Upper lobe of left lung (tissue), 6 donors: ENCODE results near the gene CER1. TPM values are rescaled to one million over a fixed set of nuclear protein-coding genes. Genes with fewer than 3 reads are reported as not detected.

Experiments used
- ATAC-seq, 2 donors: fragments of 200-7000 bp; cut with Tn5 transposase; one replicate each; pipeline ENCODE4 v1.9.1; 2022; ENCODE audit warnings: mild to moderate bottlenecking in 2 of 2, moderate library complexity in 2 of 2; ENCODE audit not compliant: low FRiP score in 2 of 2
- DNase-seq, 2 donors: peaks; one replicate each; pipeline ENCODE4 v3.0.0-alpha.2; 2019 to 2020
- H3K27ac ChIP-seq, 4 donors: fragments of 200-600 bp; sonication (generic); one replicate each; pipeline ENCODE4 v1.5.1; 2016 to 2019
- H3K27me3 ChIP-seq, 4 donors: fragments of 200-600 bp; sonication (generic); one replicate each; pipeline ENCODE4 v1.5.1; 2017 to 2019
- H3K36me3 ChIP-seq, 4 donors: fragments of 200-600 bp; sonication (generic); one replicate each; pipeline ENCODE4 v1.5.1; 2016 to 2019
- H3K4me1 ChIP-seq, 4 donors: fragments of 200-600 bp; sonication (generic); one replicate each; pipeline ENCODE4 v1.5.1; 2018 to 2019
- H3K4me3 ChIP-seq, 4 donors: fragments of 200-600 bp; sonication (generic); one replicate each; pipeline ENCODE4 v1.5.1; 2017 to 2019; ENCODE audit warnings: mild to moderate bottlenecking in 2 of 4, moderate library complexity in 1 of 4
- H3K9me3 ChIP-seq, 4 donors: fragments of 200-600 bp; sonication (generic); one replicate each; pipeline ENCODE4 v1.5.1; 2018 to 2019
- CTCF ChIP-seq, 6 experiments: fragments of 450-650 bp in 4 of 6; fragments of 200-600 bp in 2 of 6; sonication (generic) in 2 of 6; IDR thresholded peaks; one replicate each; pipeline ENCODE4 v1.5.1; 2016 to 2019; ENCODE audit warnings: antibody characterized with exemption in 6 of 6
- EP300 ChIP-seq, 4 donors: sonication (generic); formaldehyde crosslinking; IDR thresholded peaks; one replicate each; pipeline ENCODE4 v1.5.1; 2017; ENCODE audit warnings: antibody characterized with exemption in 4 of 4, control low read depth in 2 of 4
- POLR2A ChIP-seq, 4 donors: fragments of 450-650 bp; IDR thresholded peaks; one replicate each; pipeline ENCODE4 v1.5.1; 2016 to 2017; ENCODE audit warnings: antibody characterized with exemption in 4 of 4, mild to moderate bottlenecking in 2 of 4
- POLR2AphosphoS5 ChIP-seq, 2 donors: sonication (generic); formaldehyde crosslinking; IDR thresholded peaks; one replicate each; pipeline ENCODE4 v1.5.1; 2017; ENCODE audit warnings: antibody characterized with exemption in 2 of 2
- WGBS, 2 donors: methylation state at CpG; one replicate each; pipeline ENCODE4 v1.1.5; 2017 to 2018; 5-methylcytosine and 5-hydroxymethylcytosine counted together
- total RNA-seq, 6 donors: library from RNA; depleted of rRNA in 4 of 6; stranded (reverse); fragments of >200 nt in 4 of 6; gene quantifications; one replicate each; pipeline versions ENCODE4 v1.1.0 to v1.2.1, GENCODE V29; 2016 to 2021
- donor health status: DM: no; HTN: no; CAD: no; lungs with moderate emphysema.
- donor health status: DM: no; HTN: yes; CAD: no; lungs with severe emphysema.

The CER1 gene
- total RNA-seq, 6 donors from 2014 or later: not detected

GRCh38 chr9:14766299-14766698 is 43.8 kb upstream of the CER1 start:
- no peak overlapping the region for H3K4me3 ChIP-seq
- H3K27me3 ChIP-seq: no peaks in the 10 kb centered on the region
- TF ChIP-seq CTCF (IDR thresholded peaks at IDR 0.05): no peak
- TF ChIP-seq EP300 (IDR thresholded peaks at IDR 0.05): no peak
- no peak for TF ChIP-seq POLR2AphosphoS5 (IDR thresholded peaks at IDR 0.05)
- TF ChIP-seq POLR2A (IDR thresholded peaks at IDR 0.05): no peak
- peaks cover 0 to 4% (median 0%) of the 10 kb centered on the region in 4 donors for H3K4me1 ChIP-seq
- H3K36me3 ChIP-seq: no peaks in the 10 kb centered on the region
- H3K27ac ChIP-seq: no peak overlapping the region
- H3K9me3 ChIP-seq: no peaks in the 10 kb centered on the region
- no peak for DNase-seq
- no peak for ATAC-seq
- WGBS, 2 donors: 80 to 94% methylated on average over 6 of the region's 6 CpGs

GRCh38 chr9:14761584-14761983 is 39.1 kb upstream of the CER1 start:
- 89 to 92% methylated on average over 2 of the region's 2 CpGs for WGBS, 2 donors
- Histone ChIP-seq H3K4me1 (no peaks in the 10 kb centered on the region), H3K9me3 (no peaks in the 10 kb centered on the region), H3K27ac (no peak overlapping the region), H3K36me3 (no peaks in the 10 kb centered on the region), H3K27me3 (no peaks in the 10 kb centered on the region), H3K4me3 (no peak overlapping the region)
- no peak for DNase-seq
- no peak for ATAC-seq
- TF ChIP-seq POLR2A (IDR thresholded peaks at IDR 0.05): no peak
- no peak for TF ChIP-seq CTCF (IDR thresholded peaks at IDR 0.05)
- TF ChIP-seq EP300 (IDR thresholded peaks at IDR 0.05): no peak
- TF ChIP-seq POLR2AphosphoS5 (IDR thresholded peaks at IDR 0.05): no peak

GRCh38 chr9:14760060-14760459 is 37.5 kb upstream of the CER1 start:
- Histone ChIP-seq H3K9me3 (no peaks in the 10 kb centered on the region), H3K36me3 (no peaks in the 10 kb centered on the region), H3K4me3 (no peak overlapping the region), H3K27ac (no peak overlapping the region), H3K4me1 (no peaks in the 10 kb centered on the region), H3K27me3 (no peaks in the 10 kb centered on the region)
- no peak for DNase-seq
- WGBS, 2 donors: 0% methylated on average over 1 of the region's 1 CpG
- TF ChIP-seq POLR2A (IDR thresholded peaks at IDR 0.05): no peak
- no peak for TF ChIP-seq CTCF (IDR thresholded peaks at IDR 0.05)
- no peak for TF ChIP-seq POLR2AphosphoS5 (IDR thresholded peaks at IDR 0.05)
- no peak for TF ChIP-seq EP300 (IDR thresholded peaks at IDR 0.05)
- no peak for ATAC-seq

- H3K27ac ChIP-seq: no peak overlapping the region
- WGBS, 2 donors: 69 to 83% methylated on average over 1 of the region's 1 CpG
- no peaks in the 10 kb centered on the region for H3K4me1 ChIP-seq
- no peaks in the 10 kb centered on the region for H3K36me3 ChIP-seq
- no peaks in the 10 kb centered on the region for H3K9me3 ChIP-seq
- DNase-seq (no peak), ATAC-seq (no peak)
- no peak overlapping the region for H3K4me3 ChIP-seq
- no peak for TF ChIP-seq EP300 (IDR thresholded peaks at IDR 0.05)
- TF ChIP-seq CTCF (IDR thresholded peaks at IDR 0.05): no peak
- no peak for TF ChIP-seq POLR2A (IDR thresholded peaks at IDR 0.05)
- TF ChIP-seq POLR2AphosphoS5 (IDR thresholded peaks at IDR 0.05): no peak
- no peaks in the 10 kb centered on the region for H3K27me3 ChIP-seq
Measured at GRCh38 chr9:14756291-14756690, 33.8 kb upstream of the CER1 start.

- Histone ChIP-seq H3K27ac (no peak overlapping the region), H3K36me3 (no peaks in the 10 kb centered on the region), H3K27me3 (no peaks in the 10 kb centered on the region), H3K9me3 (no peaks in the 10 kb centered on the region), H3K4me1 (no peaks in the 10 kb centered on the region), H3K4me3 (no peak overlapping the region)
- ATAC-seq (no peak), DNase-seq (no peak)
- TF ChIP-seq CTCF (IDR thresholded peaks at IDR 0.05) (no peak), EP300 (IDR thresholded peaks at IDR 0.05) (no peak), POLR2AphosphoS5 (IDR thresholded peaks at IDR 0.05) (no peak), POLR2A (IDR thresholded peaks at IDR 0.05) (no peak)
- 82 to 88% methylated on average over 1 of the region's 1 CpG for WGBS, 2 donors
Measured at GRCh38 chr9:14752871-14753270, 30.3 kb upstream of the CER1 start.
